HG03025 (cell line): Measurements from ENCODE around the gene FHAD1.

Experiments
- ATAC-seq: cut with Tn5 transposase; IDR thresholded peaks from one replicate; pipeline ENCODE4 v1.9.1; 2021; ENCODE audit warnings: mild to moderate bottlenecking, moderate library complexity; ENCODE audit not compliant: unreplicated experiment, low FRiP score

The FHAD1 gene

GRCh38 chr1:15218287-15219279 is 28.4 kb upstream of the FHAD1 start:
- no peak for ATAC-seq

DNA sequence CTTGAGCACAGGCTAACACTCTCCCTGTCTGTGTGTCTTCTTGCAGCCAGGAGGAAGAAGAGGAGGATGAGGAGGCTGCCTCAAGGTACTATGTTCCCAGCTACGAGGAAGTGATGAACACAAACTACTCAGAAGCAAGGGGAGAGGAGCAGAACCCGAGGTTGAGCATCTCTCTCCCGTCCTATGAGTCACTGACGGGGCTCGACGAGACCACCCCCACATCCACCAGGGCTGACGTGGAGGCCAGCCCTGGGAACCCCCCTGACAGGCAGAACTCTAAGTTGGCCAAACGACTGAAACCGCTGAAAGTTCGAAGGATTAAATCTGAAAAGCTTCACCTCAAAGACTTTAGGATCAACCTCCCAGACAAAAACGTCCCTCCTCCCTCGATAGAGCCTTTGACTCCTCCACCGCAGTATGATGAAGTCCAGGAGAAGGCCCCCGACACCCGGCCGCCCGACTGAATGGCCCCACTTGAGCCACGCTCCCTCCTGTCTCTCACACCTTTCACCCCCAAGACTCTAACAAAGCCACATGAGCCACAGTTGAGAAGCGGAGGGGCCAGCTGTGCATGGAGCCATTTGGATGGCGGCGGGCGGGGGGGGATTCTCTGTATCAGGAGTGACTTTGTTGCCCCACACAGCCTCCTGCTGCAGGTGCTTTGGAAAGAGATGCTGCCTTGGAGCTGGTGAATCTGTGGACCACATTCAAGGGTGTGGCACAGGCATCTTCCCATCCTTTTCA is 27.6 kb upstream of the FHAD1 start:
- no peak for ATAC-seq

DNA sequence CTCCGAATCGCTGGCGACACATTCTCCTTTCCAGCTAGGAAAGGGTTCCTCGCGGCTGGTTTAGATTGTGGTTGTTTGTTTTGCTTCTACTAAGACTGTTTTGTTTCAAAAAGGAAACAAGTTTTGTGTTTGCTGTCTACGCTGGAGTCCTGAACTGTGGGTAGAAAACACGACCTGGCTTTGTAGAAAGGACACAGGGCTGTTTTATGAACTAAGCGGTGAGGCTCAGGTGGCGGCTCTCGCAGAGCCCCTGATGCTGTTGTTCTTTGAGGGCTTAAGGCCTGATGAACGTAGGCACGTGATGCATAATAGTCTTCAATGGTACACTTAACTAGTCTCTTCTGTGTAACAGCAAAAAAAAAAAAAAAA is 27.0 kb upstream of the FHAD1 start:
- no peak for ATAC-seq

DNA sequence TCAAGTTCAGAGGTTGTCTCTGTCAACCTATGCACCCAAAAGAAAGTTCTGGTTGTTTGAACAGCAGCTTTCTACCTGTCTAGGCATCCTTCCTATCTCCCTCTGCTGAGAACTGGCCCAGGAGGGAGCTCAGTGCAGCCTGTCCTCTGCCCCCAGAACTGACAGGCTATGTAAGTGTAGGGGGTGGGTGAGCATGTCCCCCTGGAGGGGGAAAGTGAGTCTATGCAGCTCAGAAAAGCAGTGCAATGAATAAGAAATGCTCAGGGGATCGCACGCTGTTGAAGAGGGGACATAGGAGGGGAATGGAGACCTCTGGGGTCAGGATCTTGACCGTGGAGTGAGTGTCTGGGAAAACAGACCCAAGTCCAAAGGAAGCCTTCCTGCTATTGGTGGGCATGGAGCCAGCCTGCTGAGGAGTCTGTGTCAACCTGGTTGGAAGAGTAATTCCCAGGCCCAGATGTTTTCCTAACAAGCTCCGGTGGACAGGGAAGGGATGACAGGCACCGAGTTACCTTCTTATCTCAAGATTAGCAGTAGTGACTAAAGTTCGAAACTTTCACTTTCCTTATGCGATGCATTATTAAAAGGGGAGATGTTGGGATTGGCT is 26.1 kb upstream of the FHAD1 start:
- no peak for ATAC-seq

DNA sequence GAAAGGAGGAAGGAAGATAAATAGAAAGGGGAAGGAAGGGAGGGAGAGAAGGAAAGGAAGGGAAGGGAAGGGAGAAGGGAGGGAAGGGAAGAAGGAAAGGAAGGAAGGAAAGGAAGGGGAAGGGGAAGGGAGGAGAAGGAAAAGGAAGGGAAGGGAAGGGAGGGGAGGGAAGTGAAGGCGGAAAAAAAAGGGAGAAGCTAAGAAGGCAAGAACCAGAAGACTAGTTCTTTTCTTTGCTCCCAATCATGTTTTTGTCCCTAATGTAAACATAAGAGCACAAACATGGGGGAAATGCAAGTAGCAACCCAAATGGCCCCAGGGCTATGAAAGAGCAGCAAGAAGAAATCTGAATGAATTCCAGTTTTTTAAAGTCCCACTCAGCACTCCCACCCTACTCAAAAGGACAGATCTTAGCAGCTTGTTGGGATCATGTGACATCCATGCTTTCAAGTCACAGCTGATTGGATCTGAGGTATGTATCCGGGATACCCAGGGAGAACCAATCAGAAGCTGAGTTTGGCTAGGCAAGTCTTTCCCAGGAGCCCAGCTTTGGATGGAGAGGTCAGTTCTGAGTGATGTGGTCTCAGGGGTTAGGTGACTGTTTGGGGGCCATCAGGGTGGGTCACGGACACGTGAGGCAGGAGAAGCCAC is 24.2 kb upstream of the FHAD1 start:
- ATAC-seq, result no peak

DNA sequence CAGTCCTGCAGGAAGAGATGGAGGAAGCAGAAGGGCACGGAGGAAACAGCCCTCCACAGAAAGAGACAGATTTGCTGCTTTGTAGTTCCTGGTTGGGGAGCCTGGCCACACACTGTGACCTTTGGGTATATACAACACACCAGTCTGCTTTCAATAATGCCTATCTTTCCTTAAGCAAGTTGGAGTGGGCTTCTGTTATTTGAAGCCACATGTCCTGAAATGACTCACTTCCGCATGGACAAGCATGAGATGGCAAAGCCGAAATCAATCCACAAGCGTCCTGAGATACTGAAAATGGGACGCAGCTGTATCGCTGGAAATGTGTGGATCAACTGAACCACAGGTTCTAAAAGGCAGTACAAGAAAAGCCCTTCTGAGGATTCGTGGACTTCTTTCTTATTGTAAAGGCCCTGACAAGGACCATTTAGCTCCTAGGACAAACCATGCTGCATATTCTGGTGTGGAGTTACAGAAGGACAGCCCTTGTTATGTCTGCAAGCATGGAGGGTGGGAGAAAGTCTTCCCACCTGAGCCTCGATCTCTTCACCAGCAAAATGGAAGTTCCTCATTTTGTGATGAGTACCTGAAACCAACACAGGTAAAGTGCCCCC is 22.7 kb upstream of the FHAD1 start:
- no peak for ATAC-seq

GRCh38 chr1:15224974-15225373 is 22.0 kb upstream of the FHAD1 start:
- no peak for ATAC-seq

- ATAC-seq, result no peak
Measured at GRCh38 chr1:15225461-15225860, 21.6 kb upstream of the FHAD1 start.

DNA sequence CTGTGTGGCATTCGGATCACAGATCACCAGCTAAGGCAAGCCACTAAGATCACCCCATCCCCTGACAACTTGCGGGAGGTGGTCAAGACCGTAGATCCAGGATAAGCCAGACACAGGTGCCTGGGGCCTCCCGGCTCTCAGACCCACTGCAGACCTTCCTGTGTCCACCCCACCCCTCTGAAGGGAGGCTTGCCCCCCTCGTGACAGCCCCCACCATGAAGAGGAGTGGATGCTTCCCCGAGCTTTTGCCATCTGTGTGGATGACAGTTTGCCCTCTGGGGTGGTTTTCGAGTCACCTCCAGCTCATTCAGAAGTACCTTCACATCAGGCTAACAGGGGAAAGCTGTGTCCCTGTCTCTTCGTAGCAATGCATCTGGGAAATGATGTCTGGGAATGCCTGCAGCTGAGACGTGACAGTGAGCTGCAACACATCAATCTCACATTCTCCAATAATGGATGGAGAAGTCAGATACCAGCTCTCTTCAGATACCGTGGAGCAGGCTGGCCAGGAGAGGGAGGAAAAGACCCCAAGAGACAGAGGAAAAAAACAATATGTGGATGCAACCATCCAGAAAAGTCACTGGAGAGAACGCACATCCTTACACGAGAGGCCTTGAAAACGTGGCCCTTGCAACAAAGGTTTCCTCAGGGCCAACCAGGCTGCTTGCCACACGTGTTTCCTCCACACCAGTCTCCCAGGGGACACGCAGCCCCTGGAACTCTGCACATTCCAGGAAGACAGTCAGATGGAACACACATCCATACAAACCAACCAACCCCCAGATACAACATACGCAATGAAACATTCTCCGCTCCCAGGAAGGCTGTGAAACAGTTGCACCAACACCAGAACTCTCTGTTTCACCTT is 20.4 kb upstream of the FHAD1 start:
- no peak for ATAC-seq

DNA sequence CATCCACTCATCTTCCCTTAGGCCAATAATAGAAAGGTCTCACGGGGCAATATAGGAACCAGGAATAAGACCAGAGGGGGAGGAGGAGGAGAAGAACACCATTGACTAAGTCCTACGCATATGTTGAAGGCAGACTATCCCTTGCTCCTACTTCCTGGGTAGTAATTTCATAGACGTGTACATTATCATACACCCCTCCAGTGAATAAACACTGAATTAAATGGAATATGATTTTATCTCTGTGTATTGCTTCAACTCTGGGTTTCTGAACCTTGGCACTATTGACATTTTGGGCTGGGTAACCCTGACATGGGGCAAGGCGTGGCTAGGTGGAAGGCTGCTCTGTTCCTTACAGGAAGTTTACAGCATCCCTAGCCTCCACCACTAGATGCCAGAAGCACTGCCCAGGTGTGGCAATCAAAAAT is 17.3 kb upstream of the FHAD1 start:
- no peak for ATAC-seq

DNA sequence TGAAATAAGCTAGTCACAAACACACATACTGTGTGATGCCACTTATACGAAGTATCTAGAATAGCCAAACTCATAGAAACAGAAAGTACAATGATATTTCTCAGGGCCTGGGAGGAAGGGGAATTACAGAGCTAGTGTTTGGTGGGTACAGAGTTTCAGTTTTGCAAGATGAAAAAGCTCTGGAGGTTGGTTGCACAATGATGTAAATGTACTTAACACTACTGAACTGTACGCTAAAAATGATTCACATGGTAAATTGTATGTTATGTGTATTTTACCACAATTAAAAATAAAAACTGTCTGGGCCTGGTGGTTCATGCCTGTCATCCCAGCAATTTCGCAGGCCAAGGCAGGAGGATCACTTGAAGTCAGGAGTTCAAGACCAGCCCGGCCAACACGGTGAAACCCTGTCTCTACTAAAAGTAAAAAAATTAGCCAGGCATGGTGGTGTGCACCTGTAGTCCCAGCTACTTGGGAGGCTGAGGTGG is 15.3 kb upstream of the FHAD1 start:
- no peak for ATAC-seq

GRCh38 chr1:15233689-15234088 is 13.3 kb upstream of the FHAD1 start:
- no peak for ATAC-seq

DNA sequence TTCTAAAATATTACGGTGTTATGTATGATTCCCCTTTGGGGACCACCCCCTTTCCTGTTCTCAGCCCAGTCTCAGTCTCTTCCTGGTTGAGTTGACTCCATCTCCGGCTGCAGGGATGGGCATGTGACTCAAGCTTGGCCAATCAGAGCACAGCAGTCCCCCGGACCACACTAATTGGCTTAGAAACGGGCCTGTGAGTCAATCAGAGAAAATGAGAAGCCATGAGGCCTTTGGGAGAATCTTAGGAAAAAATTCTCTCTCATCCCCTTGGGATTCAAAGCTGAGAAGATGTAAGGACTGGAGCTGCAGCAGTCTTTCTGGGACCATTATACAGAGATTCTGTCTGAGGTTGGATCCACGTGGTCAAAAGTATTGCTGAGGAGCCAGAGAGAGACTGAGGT is 10.7 kb upstream of the FHAD1 start:
- no peak for ATAC-seq

- no peak for ATAC-seq
Measured at GRCh38 chr1:15236746-15237145, 10.3 kb upstream of the FHAD1 start.

DNA sequence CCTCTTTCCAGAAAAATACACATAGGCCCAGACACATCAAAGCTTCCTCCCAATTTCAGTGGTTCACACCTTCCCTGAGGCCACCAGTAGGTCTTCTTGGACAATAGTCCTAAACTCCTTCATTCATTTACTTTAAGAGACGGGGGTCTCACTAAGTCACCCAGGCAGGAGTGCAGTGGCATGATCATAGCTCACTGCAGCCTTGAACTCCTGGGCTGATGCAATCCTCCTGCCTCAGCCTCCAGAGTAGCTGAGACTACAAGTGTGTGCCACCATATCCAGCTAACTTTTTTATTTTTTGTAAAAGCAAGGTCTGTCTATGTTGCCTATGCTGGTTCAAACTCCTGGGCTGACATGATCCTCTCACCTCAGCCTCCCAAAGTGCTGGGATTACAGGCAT is 8.2 kb upstream of the FHAD1 start:
- ATAC-seq, result no peak

GRCh38 chr1:15242766-15243165 is 4.3 kb upstream of the FHAD1 start:
- no peak for ATAC-seq

DNA sequence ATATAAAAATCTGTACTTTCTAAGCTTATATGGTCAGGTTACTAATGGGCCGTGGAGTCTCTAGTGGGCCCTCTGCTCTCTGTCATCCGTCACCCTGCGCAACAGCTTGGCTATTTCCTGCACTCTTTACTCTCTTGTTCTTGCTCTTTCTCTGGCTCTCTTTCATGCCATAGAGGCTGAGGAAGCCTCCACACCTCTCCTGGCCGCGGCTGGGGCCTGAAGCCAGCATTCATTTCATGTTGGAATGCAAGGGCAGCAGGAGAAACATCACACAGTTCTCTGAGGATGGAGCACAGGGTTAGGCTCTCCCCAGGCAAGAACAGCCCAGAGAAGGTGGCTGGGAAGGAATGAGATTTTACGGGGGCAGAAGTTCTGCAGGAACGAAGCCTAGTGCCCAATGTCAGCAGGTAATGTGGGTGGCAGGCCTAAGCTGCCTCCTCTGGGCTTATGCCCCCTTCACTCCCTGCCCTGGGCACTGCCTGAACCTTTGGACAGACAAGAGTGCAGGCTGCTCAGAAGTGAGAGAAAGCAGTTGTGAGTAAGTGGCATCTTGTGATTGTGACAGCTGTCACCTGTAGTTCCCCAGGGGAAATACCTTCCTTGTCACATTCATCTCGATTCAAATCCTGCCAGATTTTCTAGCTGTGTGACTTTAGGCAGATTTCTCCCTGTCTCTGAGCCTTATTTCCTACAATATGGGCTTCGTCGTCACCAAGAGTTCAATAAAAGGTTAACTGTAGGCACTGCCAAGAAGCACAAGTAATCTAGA is 3.6 kb upstream of the FHAD1 start:
- no peak for ATAC-seq

GRCh38 chr1:15244813-15245212 is 2.2 kb upstream of the FHAD1 start:
- no peak for ATAC-seq
